HEK293 (cell line): ENCODE data around the gene DUSP1.

Experiments used
- CTCF ChIA-PET: fragments of 350-600 bp; formaldehyde crosslinking; extraction: SDS; loops from one replicate; lab custom pipeline; 2021; ENCODE audit warnings: antibody characterized with exemption; lab: Yijun Ruan, JAX
- POLR2A ChIA-PET: fragments of 300-600 bp; formaldehyde crosslinking; extraction: SDS; loops from one replicate; lab custom pipeline; 2020; ENCODE audit warnings: antibody characterized with exemption, inconsistent platforms; lab: Yijun Ruan, JAX
- H3K27ac ChIP-seq: fragments of 200-500 bp; sonication (Bioruptor generic); 2 replicates; pipeline ENCODE4 v1.5.1; 2014; ENCODE audit warnings: low read depth, low read length, control low read depth, inconsistent platforms; ENCODE audit errors: extremely low read depth
- H3K36me3 ChIP-seq, 2 experiments: fragments of 200-500 bp in 1 of 2; sonication (Bioruptor generic) in 1 of 2; 1 replicate in 1 of 2; 2 replicates in 1 of 2; pipeline ENCODE4 v1.5.1; 2014 to 2017; ENCODE audit warnings: inconsistent platforms in 2 of 2, low read length in 2 of 2; ENCODE audit not compliant: control insufficient read depth in 2 of 2, insufficient read depth in 1 of 2
- H3K4me1 ChIP-seq: fragments of 200-500 bp; sonication (Bioruptor generic); 2 replicates; pipeline ENCODE4 v1.5.1; 2014; ENCODE audit warnings: mild to moderate bottlenecking, low read length, inconsistent platforms; ENCODE audit not compliant: control insufficient read depth, insufficient read depth
- H3K4me3 ChIP-seq: 2 replicates; pipeline ENCODE4 v1.5.1; 2011; ENCODE audit warnings: low read depth, mild to moderate bottlenecking, control low read depth, low read length, moderate library complexity
- H3K9me3 ChIP-seq: fragments of 200-500 bp; sonication (Bioruptor generic); 2 replicates; pipeline ENCODE4 v1.5.1; 2014; ENCODE audit warnings: low read depth, low read length, inconsistent platforms; ENCODE audit not compliant: control insufficient read depth, insufficient read depth
- BCL11A ChIP-seq: fragments of 450-650 bp; formaldehyde crosslinking; IDR thresholded peaks from 2 replicates; pipeline ENCODE4 v1.5.1; 2016; ENCODE audit warnings: low read depth, missing biosample characterization, missing genetic modification characterization
- EGR2 ChIP-seq: fragments of 450-650 bp; formaldehyde crosslinking; IDR thresholded peaks from 2 replicates; pipeline ENCODE4 v1.5.1; 2016; ENCODE audit warnings: low read depth, missing biosample characterization, missing genetic modification characterization
- GLIS2 ChIP-seq: fragments of 450-650 bp; formaldehyde crosslinking; IDR thresholded peaks from 2 replicates; pipeline ENCODE4 v1.5.1; 2016; ENCODE audit warnings: missing biosample characterization, missing genetic modification characterization
- MZF1 ChIP-seq: fragments of 450-650 bp; formaldehyde crosslinking; IDR thresholded peaks from 2 replicates; pipeline ENCODE4 v1.5.1; 2017; ENCODE audit warnings: missing biosample characterization, missing genetic modification characterization, borderline replicate concordance
- SCRT2 ChIP-seq: fragments of 450-650 bp; formaldehyde crosslinking; IDR thresholded peaks from 2 replicates; pipeline ENCODE4 v1.5.1; 2016; ENCODE audit warnings: missing biosample characterization, missing genetic modification characterization
- SP3 ChIP-seq: fragments of 450-650 bp; formaldehyde crosslinking; IDR thresholded peaks from 2 replicates; pipeline ENCODE4 v1.5.1; 2016; ENCODE audit warnings: missing biosample characterization, missing genetic modification characterization
- SP7 ChIP-seq: fragments of 450-650 bp; formaldehyde crosslinking; IDR thresholded peaks from 2 replicates; pipeline ENCODE4 v1.5.1; 2016; ENCODE audit warnings: missing biosample characterization, missing genetic modification characterization
- WT1 ChIP-seq: fragments of 450-650 bp; formaldehyde crosslinking; IDR thresholded peaks from 2 replicates; pipeline ENCODE4 v1.5.1; 2016; ENCODE audit warnings: missing biosample characterization, missing genetic modification characterization
- ZBTB49 ChIP-seq: fragments of 450-650 bp; formaldehyde crosslinking; IDR thresholded peaks from 2 replicates; pipeline ENCODE4 v1.5.1; 2016; ENCODE audit warnings: missing biosample characterization, missing genetic modification characterization, low read depth
- ZFHX2 ChIP-seq: fragments of 450-650 bp; formaldehyde crosslinking; conservative IDR thresholded peaks from 2 replicates; pipeline ENCODE4 v1.5.1; 2016; ENCODE audit warnings: missing biosample characterization, missing genetic modification characterization
- ZNF114 ChIP-seq: fragments of 450-650 bp; formaldehyde crosslinking; IDR thresholded peaks from 2 replicates; pipeline ENCODE4 v1.5.0; 2017; ENCODE audit warnings: missing biosample characterization, missing genetic modification characterization
- ZNF140 ChIP-seq: fragments of 450-650 bp; formaldehyde crosslinking; IDR thresholded peaks from 2 replicates; pipeline ENCODE4 v1.5.1; 2016; ENCODE audit warnings: missing biosample characterization, missing genetic modification characterization
- ZNF175 ChIP-seq: fragments of 450-650 bp; formaldehyde crosslinking; IDR thresholded peaks from 2 replicates; pipeline ENCODE4 v1.5.1; 2016; ENCODE audit warnings: missing biosample characterization, missing genetic modification characterization
- ZNF248 ChIP-seq: fragments of 450-650 bp; formaldehyde crosslinking; IDR thresholded peaks from 2 replicates; pipeline ENCODE4 v1.5.1; 2017; ENCODE audit warnings: missing biosample characterization, missing genetic modification characterization
- ZNF292 ChIP-seq: fragments of 450-650 bp; formaldehyde crosslinking; IDR thresholded peaks from 2 replicates; pipeline ENCODE4 v1.5.1; 2016; ENCODE audit warnings: low read depth, missing biosample characterization, missing genetic modification characterization, borderline replicate concordance
- ZNF350 ChIP-seq: fragments of 450-650 bp; formaldehyde crosslinking; IDR thresholded peaks from 2 replicates; pipeline ENCODE4 v1.5.0; 2017; ENCODE audit warnings: missing biosample characterization, mild to moderate bottlenecking, missing genetic modification characterization
- ZNF48 ChIP-seq: fragments of 450-650 bp; formaldehyde crosslinking; IDR thresholded peaks from 2 replicates; pipeline ENCODE4 v1.5.1; 2016; ENCODE audit warnings: missing biosample characterization, missing genetic modification characterization
- ZNF571 ChIP-seq: fragments of 450-650 bp; formaldehyde crosslinking; IDR thresholded peaks from 2 replicates; pipeline ENCODE4 v1.5.0; 2017; ENCODE audit warnings: missing biosample characterization, missing genetic modification characterization
- ZNF596 ChIP-seq: fragments of 450-650 bp; IDR thresholded peaks from 2 replicates; pipeline ENCODE4 v1.5.0; 2018; ENCODE audit warnings: missing biosample characterization, mild to moderate bottlenecking, missing genetic modification characterization, moderate library complexity
- ZNF629 ChIP-seq: fragments of 450-650 bp; formaldehyde crosslinking; IDR thresholded peaks from 2 replicates; pipeline ENCODE4 v1.5.1; 2017; ENCODE audit warnings: missing biosample characterization, missing genetic modification characterization
- ZNF654 ChIP-seq: fragments of 450-650 bp; formaldehyde crosslinking; IDR thresholded peaks from 2 replicates; pipeline ENCODE4 v1.5.1; 2016; ENCODE audit warnings: low read depth, missing biosample characterization, missing genetic modification characterization
- ZSCAN30 ChIP-seq: fragments of 450-650 bp; IDR thresholded peaks from 2 replicates; pipeline ENCODE4 v1.5.1; 2018; ENCODE audit warnings: missing biosample characterization, mild to moderate bottlenecking, missing genetic modification characterization, moderate library complexity
- ZSCAN4 ChIP-seq: fragments of 450-650 bp; formaldehyde crosslinking; IDR thresholded peaks from 2 replicates; pipeline ENCODE4 v1.5.1; 2017; ENCODE audit warnings: missing biosample characterization, missing genetic modification characterization
- TF ChIP-seq, protein P1 (sequence below): fragments of 450-650 bp; formaldehyde crosslinking; IDR thresholded peaks from 2 replicates; pipeline ENCODE4 v1.5.1; 2016; ENCODE audit warnings: missing biosample characterization, missing genetic modification characterization

DUSP1 gene

DNA sequence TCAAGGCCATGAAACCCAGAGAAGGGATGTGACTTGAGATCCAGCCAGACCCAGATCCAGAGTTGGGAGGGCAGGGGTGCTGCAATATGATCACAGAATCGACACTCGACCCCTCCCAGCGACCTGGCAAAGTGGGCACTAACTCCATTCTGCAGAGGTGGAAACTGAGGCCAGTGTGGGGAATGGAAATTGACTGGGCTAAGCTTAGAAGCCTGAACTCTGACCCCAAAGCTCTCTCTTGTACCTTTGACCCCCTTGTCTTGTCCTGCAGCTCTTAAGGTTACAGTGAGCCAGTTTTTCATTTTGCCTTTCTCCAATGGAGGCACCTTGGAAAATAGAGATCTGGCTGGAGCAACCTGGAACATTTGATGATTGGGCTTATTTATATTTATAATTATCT is 48.6 kb upstream of the DUSP1 start:
- no peak overlapping the region for H3K4me3 ChIP-seq
- ChIA-PET POLR2A (no interaction called here), CTCF (no interaction called here)
- H3K36me3 ChIP-seq: no peaks in the 10 kb centered on the region
- H3K27ac ChIP-seq: no peak overlapping the region
- H3K9me3 ChIP-seq: no peaks in the 10 kb centered on the region
- H3K4me1 ChIP-seq: no peaks in the 10 kb centered on the region
- TF ChIP-seq ZSCAN30 (tag by site-specific recombination): no peak
- no peak for TF ChIP-seq SP7 (tag by site-specific recombination)
- no peak for TF ChIP-seq ZNF292 (tag by site-specific recombination)
- no peak for TF ChIP-seq ZNF140 (tag by site-specific recombination)
- TF ChIP-seq ZNF114 (tag by site-specific recombination): no peak
- TF ChIP-seq ZSCAN4 (tag by site-specific recombination): no peak

DNA sequence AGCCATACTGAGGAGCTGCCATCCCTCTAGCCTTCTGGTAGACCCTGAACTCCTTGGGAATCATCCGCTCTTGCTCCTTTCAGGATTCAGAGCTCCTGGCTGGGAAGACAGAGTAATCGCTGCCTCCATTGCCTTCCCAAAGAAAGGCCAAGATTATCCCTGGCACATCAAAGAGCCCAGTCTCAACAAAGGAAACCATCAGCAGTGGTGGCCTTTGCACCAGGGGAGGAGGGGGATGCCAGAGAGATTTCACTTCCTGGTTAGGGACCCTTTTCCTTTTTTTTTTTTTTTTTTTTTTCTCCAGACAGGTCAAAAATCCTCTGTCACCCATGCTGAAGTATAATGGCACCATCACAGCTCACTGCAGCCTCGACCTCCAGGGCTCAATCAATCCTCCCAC is 47.1 kb upstream of the DUSP1 start:
- TF ChIP-seq ZBTB49 (tag by site-specific recombination) (no peak), ZNF654 (tag by site-specific recombination) (no peak), WT1 (no peak), ZNF248 (tag by site-specific recombination) (no peak), ZNF175 (tag by site-specific recombination) (no peak), ZNF48 (tag by site-specific recombination) (no peak), BCL11A (tag by site-specific recombination) (no peak), SCRT2 (tag by site-specific recombination) (no peak), ZNF629 (no peak), ZNF571 (tag by site-specific recombination) (no peak), GLIS2 (tag by site-specific recombination) (no peak), EGR2 (tag by site-specific recombination) (no peak), MZF1 (tag by site-specific recombination) (no peak), ZNF350 (tag by site-specific recombination) (no peak), ZFHX2 (no peak), SP3 (tag by site-specific recombination) (no peak), ZNF596 (tag by site-specific recombination) (no peak)
- TF ChIP-seq, protein P1, sequence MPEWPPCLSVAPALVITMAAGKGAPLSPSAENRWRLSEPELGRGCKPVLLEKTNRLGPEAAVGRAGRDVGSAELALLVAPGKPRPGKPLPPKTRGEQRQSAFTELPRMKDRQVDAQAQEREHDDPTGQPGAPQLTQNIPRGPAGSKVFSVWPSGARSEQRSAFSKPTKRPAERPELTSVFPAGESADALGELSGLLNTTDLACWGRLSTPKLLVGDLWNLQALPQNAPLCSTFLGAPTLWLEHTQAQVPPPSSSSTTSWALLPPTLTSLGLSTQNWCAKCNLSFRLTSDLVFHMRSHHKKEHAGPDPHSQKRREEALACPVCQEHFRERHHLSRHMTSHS (tag by site-specific recombination): no peak
- POLR2A ChIA-PET: no interaction called here
- no peak overlapping the region for H3K27ac ChIP-seq
- H3K4me1 ChIP-seq: no peaks in the 10 kb centered on the region
- no peak overlapping the region for H3K4me3 ChIP-seq
- H3K9me3 ChIP-seq: no peaks in the 10 kb centered on the region
- H3K36me3 ChIP-seq: no peaks in the 10 kb centered on the region
- CTCF ChIA-PET: interaction anchor here (0.6 kb wide), 1 partner anchor 39 kb away, joined by 3 read pairs; no protein-coding TSS in a partner anchor
